ENCODE data around the gene PKP1.

DNA sequence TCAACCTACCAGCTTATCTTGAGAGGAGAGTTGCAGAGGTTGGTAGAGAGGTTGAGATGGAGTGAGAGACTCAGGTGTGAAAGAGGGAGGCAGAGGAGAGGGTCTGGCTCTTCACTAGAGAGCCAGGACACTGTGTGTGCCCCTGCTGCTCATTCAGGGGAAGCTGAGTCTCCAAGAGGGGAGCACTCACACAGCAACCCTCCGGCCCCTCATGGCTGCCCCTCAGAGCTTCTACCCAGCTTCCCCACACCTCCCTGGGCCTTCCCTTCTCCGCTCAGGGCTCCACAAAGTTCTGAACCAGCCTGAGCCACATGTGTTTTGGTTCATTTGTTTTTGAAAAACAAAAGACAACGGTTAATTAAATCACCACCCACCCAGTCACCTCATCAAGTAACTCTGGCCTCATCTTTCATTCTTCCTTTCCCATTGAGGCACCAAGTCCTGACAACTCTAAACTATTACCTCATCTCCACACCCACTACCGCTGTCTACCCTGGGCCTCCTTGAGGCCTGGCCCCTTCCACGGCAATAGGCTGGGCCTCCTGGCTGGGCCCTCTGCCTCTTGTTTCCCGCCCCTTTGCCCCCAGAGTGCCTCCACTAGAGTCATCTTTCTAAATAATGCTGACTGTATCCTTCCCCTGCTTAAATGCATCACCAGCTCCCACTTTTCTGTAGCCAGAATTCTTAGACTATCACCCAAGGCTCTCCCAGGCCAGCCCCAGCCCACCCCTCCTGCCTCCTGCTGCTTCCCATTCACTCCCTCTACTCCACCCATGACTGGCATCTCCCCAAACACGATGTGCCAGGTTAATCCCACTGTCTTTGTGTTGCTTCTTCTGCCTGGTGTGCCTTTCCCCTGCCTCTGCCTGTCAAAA, 61.1 kb downstream of the PKP1 start:
- no peak for TF ChIP-seq CTCF (IDR thresholded peaks at IDR 0.05; ENCODE audit: low read length)
- TF ChIP-seq EZH2 (optimal IDR thresholded peaks at IDR 0.05; ENCODE audit: low read depth, low read length): no peak
- TF ChIP-seq EZH2phosphoT487 (IDR thresholded peaks at IDR 0.05; ENCODE audit: low read length): no peak

Data from MM.1S (cell line).